ENCODE measurements around the gene RCOR1.
"Not testable (repeated sequence)": the region's sequence is repeated elsewhere in the genome, so short reads cannot be mapped to it uniquely, and the experiment has no call there.

Gene RCOR1

DNA sequence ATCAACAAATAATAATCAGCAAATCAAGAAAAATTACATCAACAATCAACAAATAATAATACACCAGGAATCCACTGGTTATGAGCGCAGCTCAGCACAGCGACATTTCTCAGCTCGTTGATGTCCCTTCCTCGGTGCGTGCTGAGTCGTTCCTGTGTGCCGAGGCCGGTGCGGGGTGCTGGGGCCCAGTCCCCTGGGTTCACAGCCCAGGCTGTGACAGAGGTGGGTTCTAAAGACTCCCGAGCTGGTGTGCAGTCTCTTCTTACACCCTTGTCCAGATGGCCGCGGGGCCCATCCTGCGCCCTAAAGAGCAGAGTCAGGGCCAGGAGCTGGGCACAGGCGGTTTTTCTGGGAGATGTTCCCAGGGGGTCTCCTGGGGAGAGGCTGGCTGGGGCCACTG is 157.9 kb downstream of the RCOR1 start:
- DNase-seq (ENCODE audit: low read depth) = no peak

DNA sequence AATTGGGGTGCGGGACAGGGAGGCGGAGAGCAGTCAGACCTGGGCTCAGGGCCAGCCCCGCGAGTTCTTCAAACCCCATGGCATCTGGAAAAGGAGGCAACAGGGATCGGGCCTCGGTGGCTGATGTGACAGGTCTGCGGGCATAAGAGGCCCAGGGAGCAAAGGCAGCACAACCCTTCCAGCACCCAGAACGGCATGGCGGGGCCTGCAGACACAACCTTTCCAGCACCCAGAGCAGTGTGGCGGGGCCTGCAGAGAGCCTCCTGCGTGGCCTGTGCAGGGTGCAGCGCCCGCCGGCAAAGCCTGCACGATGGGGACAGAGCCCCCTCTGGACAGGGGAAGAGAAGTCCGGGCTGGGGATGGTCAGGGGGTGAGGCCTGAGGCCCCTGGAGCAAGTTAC is 158.6 kb downstream of the RCOR1 start:
- no peak for DNase-seq (ENCODE audit: low read depth)

DNA sequence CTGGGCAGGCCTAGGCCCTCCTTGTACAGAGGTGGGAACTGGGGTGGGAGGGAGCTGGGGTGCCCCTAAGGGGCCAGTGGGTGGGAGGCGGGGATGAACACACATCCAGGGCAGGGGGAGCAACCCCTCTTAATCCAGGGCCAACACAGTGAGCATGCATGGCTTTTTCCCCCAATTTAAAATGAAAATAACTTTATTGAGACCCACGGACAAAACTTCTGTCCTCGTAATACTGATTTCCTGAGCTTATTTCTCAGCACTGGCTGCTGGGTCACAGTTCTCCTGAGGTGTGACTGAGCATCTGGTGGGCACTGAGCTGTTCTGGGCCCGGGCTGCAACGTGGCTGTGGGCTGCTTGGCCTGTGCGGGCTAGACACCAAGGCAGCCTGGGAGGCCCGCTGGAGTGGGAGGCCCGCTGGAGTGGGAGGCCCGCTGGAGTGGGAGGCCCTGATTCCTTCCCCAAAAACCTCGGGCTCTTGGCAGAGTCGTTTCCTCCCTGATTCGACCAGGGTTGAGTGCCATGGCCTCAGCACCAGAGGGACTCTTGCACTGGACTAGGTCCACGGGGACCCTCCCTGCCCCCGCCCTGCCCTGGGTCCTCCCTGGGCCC is 159.9 kb downstream of the RCOR1 start:
- no peak for DNase-seq (ENCODE audit: low read depth)

DNA sequence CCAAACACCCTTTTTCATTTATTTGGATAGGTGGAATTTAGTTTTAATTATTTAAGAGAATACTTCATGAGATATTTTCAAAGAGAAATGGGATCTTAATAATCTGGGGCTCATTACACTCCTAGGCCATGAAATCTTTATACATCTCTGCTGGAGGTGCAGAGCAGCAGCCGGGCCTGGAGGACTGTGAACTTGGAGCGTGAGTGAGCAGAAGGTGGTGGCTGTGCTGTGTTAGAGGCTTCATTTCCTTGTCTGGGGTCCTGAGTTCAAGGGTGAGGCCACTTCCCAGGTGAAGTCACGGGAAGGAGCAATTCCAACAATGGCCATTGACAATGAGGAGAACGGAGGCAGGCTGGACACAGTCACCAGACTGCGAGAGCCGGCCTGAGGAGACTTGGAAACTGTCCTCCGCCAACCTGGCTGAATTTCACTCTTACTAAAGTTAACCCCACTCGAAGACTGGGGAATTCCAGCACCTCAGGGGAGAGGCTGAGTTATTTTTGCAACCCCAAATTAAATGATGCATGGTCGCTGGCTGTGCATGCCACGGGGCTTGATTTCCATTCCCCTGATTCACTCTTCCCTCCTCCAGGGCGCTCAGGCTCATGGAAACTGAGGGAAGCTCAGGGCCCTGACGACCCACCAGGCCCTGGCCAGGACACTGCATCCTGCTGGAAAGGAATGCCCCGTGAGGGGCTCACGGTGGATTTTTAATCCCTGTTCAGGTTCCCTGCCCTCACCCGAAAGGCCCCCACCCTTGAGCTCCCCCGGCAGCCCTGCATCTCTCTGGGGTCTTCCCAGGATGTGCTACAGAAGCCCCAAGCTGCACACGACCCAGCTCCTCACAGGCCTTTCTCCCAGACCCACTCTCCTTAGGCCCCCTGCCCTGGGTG is 162.2 kb downstream of the RCOR1 start:
- DNase-seq (ENCODE audit: low read depth) = no peak

DNA sequence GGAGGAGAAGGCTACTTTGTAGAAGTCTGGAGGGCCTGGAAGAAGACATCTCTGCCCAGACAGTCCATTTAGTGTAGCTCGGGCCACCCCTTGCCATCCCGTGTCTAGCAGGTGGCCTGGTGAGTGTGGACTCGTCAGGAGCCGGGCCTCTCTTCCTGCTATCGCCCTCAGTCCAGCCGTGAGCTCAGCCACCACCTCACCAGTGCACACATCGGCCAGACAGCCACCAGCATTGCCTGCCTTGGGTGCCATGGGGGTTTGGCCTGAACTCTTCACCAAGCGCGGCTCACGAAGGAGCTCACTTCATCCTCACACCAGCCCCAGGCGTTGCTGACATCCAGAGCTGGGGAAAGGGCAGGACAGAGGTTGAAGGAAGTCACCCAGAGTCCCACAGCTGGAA is 165.2 kb downstream of the RCOR1 start:
- DNase-seq (ENCODE audit: low read depth) = no peak

DNA sequence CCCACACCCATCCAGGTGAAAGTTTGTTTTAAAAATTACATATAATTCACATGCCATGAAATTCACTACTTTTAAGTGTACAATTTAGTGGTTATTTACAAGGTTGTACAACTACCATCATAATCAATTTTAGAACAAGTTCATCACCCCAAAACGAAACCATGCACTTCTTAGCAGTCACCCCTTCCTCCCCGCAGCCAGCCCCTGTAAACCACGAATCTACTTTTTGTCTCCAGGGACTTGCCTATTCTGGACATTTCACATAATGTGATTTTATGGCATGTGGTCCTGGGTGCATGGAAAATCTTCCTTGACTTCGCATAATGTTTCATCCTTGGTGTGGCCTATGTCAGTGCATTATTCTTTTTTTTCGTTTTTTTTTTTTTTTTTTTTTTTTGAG is 165.6 kb downstream of the RCOR1 start:
- DNase-seq (ENCODE audit: low read depth) = no peak

DNA sequence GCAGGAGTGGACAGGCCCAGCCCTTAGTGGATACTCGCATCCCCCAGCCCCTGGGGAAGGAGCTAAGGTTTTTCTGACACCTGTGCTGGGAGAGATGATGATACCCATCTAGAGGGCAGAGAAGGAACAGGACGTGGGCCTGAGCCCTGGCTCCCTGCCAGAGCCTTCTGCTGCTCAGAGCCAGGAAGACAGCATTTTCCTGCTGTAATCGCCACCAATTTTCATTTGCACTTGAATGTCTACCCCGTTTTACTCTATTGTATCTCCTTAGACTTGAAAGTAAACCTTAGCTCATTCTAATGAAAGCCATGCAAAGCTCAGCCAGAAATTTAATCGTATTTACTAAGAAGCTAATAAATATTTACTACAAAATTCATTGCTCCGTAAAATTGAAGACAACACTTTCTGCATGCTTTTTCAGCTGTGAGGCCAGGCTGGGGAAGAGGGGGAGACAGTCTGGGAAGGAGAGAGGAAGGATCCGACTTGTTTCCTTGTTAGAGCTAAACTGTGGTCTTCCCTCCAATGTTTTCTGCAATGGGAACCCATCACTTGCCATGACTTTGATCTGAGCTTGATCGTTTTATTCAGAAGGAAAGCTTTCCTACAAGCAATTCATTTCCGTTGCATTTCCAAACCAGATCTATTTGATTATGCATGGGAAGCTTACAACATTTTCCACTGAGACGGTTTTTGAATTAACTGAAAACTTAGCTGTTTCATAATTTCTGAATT is 167.2 kb downstream of the RCOR1 start:
- no peak for DNase-seq (ENCODE audit: low read depth)

DNA sequence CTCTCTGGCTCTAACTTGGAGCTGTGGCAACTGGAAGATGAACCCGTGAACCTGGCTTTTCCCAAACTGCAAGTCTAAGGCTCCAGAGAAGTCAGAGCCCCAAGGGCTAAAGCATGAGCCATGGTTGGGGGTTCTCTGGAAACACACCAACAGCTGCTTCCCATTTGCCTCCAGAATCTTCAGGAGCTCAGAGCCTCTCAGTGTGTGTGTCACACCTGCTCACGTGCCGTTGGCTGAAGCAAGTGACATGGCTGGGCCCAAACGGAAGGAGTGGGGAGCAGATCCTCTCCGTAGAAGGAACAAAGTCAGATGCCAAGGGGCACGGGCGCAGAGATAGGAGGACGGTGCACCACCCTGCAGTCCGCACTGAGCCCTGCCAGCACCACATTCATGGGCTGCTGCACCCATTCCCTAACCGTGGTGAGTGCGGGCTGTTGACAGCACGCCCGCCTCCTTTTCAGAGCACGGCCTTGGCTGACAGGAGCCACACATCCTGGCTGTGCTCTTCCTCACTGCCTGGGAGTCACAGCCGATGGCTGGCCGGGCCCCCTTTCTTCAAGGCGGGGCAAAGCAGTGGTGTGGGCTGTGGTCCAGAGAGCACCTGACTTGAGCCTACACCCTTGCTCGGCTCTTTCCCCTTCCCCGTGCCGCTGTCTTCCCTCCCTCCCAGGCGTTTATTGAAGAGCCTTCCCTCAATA is 168.2 kb downstream of the RCOR1 start:
- no peak for DNase-seq (ENCODE audit: low read depth)

DNA sequence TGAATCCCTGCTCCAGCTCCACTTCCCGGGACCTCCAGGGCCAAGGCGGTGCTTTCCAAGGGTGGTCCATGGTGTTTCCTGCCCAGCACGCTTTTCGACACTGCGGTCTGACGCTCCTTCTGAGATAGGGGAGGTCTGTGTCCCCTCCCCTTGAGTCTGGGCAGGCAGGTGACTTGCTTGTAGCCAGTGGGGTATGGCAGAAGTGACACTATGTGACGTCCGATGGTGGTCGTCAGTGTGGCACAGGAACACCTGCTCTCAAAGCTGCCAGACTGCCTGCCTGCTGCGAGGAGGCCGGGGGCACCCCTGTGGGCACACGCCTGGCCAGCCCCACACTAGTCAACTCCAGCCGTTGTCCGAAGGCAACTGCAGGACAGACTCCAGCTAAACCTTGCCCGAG is 168.8 kb downstream of the RCOR1 start:
- DNase-seq (ENCODE audit: low read depth) = no peak

DNA sequence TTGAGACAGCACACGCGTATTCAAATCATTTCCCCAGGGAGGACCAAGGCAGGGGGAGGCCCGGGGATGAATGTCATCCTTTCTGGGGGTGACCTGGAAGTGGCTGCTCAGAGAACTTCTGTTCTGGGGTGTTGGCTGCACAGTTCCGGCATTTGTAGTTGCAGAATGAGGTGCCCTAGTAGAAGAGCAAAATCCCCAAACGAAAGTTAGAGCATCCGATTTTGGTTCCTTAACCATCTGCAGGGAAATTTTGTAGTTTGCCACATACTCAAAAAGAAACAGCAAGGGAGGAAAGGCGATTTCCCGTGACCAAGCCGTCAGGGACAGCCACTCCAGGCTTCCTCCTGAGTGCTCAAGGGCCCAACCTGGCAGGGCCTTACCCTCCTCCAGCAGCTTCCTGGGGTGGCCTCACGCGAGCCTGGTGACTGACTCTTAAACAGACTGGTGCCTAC is 171.8 kb downstream of the RCOR1 start:
- DNase-seq (ENCODE audit: low read depth) = no peak

DNA sequence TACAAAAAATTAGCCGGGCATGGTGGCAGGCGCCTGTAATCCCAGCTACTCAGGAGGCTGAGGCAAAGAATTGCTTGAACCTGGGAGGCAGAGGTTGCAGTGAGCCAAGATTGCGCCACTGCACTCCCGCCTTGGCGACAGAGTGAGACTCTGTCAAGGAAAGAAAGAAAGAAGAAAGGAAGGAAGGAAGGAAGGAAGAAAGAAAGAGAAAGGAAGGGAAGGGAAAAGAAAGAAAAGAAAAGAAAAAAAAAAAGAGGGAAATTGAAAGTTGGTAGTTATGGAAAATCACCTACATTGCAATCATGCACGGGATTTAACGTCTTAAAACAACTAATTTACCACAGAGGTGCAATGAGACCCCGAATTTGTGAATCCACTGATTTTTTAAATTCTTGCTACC is 173.3 kb downstream of the RCOR1 start:
- DNase-seq (ENCODE audit: low read depth) = not testable (repeated sequence)

DNA sequence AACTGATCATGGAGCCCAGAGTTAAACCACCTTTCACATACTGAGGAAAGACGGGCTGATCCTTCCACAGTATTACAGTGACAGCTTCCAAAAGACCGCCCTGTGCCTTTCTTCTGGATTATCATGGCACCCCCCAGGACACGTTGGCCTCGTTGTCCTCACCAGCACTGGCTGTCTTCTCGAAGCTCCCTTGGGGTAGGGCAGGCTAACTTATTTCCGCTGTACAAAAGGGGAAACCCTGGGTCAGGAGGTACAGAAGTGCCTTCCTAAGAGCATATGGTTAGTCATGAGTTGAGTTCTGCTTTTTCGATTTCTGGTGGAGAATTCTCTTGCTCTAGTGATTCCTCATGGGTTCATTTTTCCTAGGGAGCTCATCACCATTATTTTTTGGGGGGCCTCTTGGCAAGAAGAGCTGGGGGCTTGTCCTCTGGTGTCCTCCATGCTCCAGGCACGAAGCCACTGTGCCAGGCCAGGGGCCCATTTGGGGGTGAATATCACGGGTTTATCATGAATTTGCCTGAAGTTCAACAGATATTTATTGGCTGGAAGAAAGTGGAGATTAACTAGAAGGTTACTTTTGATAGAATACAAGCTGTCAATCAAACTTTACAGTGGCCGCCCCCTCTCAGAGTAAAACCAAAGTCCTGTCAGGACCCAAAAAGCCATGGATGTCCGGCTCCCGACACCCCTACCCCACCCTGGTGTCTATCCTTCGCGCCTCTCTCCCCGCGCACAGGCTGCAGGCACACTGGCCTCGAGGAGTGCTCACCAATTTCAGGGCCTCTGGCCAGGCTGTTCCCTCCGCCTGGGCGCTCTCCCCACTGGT is 176.0 kb downstream of the RCOR1 start:
- no peak for DNase-seq (ENCODE audit: low read depth)

DNA sequence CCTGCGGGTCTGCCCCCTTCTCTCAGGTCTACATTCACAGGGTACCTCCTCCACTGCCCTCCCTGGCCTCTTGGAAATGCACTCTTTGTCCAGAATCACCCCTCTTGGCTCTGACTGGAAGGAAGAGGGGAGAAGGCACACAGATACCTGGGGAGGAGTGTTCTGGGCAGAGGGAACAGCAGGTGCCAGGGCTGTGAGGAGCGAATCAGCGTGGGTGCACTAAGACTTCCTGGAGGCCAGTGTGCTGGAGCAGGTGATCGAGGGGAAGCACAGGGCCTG is 176.5 kb downstream of the RCOR1 start:
- no peak for DNase-seq (ENCODE audit: low read depth)

DNA sequence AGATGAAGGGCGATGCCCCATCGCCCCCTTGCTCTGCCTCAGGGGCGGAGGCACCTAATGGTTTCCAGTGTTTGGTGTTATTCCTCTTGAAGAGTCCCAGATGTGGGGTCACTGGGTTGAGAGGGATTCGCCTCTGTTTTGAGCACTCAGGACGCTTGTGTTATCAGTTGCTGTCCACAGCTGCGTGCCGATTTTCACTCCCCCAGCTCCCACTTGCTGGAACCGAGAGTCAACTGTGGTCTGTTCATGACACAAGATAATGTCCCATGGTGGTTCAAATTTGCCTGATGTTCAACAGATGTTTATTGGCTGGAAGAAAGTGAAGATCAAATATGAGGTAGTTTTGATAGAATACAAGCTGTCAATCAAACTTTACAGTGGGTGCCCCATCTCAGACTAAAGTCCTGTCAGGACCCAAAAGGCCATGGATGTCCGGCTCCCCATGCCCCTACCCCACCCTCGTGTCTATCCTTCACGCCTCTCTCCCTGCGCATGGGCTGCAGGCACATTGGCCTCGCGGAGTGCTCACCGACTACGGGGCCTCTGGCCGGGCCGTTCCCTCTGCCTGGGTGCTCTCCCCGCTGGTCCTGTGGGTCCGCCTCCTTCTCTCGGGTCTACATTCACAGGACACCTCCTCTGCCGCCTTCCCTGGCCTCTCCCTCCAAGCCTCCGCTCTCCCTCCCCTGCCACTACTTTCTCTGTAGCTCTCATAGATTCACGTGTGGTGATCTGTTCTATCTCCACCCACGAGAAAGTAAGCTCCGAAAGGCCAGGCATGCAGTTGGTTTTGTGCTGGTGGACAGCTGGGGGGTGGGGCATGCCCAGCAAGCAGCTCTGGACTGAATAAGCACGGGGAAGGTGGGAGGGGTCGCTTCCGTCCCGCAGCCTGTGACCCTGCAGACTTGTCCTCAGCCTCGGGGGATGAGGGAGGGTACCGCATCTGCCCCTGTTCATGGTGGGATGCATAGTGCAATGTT is 178.0 kb downstream of the RCOR1 start:
- no peak for DNase-seq (ENCODE audit: low read depth)

DNA sequence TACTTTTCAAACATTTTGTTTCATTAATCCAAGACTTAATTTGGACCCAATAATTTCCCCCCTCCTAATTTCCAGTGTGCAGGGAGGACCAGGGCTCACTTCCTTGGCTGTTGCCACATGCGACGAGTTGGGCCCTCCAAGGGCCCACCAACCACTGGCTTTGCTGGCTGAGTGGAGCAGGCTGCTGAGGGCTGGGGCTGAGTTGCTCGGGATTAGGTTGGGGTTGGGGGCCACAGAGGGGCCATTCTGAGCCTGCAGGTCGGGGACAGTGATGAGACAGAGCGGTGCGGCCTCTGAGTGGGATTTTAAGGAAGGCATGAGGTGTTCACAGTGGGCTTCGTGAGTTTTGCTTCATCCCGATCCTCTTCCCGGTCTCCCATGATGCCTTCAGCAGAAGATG is 178.7 kb downstream of the RCOR1 start:
- DNase-seq (ENCODE audit: low read depth) = no peak

DNA sequence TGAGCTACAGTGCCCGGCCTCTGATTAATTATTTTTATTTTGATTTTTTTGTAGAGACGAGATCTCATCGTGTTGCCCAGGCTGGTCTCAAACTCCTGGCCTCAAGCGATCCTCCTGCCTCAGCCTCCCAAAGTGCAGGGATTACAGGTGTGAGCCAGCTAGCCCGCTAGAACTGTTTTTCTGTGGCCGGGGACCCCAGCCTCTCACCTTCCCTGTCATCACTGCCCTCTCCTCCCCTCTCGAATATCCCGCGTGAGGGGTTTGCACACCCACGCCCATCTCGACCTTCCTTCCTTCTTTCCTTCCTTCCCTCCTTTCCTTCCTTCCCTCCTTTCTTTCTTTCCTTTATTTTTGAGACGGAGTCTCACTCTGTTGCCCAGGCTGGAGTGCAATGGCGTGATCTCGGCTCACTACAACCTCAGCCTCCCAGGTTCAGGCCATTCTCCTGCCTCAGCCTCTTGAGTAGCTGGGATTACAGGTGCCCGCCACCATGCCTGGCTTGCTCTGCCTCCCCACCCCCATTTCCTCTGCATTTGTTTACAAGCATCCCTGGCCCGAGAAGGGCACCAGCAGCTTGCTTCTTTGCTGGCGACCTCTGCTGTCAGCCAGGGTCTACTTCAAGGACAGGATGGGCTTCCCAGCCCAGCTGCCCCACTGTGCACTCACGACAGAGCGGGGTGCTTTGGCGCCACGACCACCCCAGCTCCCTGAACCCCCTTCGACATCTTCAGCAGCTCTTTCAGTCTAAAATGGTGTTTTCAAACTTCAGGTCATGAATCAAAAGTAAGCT is 180.5 kb downstream of the RCOR1 start:
- no peak for DNase-seq (ENCODE audit: low read depth)

DNA sequence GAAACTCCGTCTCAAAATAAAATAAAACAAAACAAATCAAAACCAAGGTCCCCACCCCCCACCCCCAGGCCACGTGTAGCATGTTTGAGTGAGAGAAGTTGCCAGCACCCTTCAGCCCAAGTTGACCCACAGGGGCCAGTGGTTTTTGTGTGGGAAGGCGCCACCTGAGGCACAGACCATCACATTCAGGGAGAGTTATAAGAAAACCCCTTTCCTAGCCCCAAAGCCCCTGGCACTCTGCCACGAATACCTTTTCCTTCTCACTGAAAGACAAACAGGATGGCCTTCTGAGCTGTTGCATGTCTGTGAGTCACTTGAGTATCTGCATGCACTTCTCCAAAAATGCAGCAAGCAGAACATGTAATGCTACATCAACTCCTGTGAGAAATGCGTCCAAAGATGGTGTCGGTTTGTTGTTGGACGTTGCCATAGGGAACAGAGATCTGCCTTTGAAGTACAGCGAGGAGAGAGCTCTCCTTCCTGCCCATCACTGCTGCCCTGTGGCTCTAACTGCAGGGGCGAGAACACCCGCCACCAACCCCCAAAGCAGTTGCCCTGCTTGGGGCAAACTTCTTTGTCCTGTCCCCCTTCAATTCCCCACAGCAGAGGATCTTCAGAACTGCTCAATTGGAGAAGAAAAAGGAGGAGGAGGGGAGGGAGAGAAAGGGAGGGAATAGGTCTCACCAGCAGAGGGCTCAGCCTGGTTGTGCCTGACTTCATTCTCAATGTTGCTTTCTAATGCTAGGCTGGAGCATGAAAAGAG is 182.1 kb downstream of the RCOR1 start:
- DNase-seq (ENCODE audit: low read depth) = no peak

DNA sequence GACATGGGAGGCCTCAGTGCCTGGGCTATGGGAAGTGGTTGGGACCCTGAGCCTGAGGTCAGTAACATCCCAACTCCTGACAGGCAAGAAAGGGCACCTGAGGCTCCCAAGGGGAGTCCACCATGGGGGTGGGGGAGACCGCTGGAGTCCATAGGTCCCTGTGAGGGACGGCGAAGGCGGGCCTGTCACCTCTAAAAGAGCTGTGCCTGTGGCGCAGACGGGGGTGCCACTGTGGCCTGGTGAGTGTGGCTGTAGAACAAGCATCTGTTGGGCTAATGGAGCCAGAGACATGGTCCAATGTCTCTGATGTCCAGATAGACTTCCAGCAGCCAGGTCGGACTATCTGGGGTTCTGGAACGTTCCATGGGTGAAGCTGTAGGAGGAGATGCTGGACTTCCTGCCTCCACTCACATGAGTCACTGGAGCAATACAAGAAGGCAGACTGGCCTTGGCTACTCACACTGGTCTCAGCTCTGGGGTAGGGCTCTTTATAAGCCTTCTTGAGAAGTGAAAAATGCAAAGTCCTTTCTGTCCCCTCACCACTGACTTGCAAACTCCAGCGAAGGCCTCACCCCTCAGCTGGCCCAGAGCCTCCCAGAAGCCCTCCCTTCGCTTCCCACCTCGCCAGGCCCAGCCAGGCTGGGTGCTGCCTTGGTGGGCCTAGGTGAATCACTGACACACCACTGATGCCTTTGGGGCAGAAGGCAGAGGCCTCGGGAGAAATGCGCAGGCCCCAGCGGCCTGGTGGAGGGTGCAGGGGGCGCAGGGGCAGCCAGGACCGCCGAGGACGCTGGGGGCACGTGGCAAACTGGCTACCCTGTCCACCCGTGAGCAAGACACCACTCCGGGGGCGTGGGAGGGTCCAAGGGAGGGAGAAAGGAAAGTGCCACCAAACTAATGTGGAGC is 183.7 kb downstream of the RCOR1 start:
- no peak for DNase-seq (ENCODE audit: low read depth)

Data from CMK (cell line).